DLD1 (cell line): ENCODE results near the gene LRRC47.

Experiments
- in situ Hi-C: cut with HindIII; loops from 2 replicates; pipeline ENCODE4 v1.10.0; 2017; ENCODE audit warnings: low sequenced_read_pairs

The LRRC47 gene

GRCh38 chr1:3787349-3787715 lies 9.0 kb downstream of the LRRC47 start:
- in situ Hi-C loops = no loop called here

- in situ Hi-C loops = no loop called here
Observed at GRCh38 chr1:3786468-3787348, 9.6 kb downstream of the LRRC47 start.

GRCh38 chr1:3785456-3786157 lies 10.7 kb downstream of the LRRC47 start:
- in situ Hi-C loops = no loop called here

- in situ Hi-C loops = no loop called here
Observed at GRCh38 chr1:3785045-3785444, 11.3 kb downstream of the LRRC47 start.

GRCh38 chr1:3783651-3784474 lies 12.4 kb downstream of the LRRC47 start:
- in situ Hi-C loops = no loop called here

GRCh38 chr1:3780901-3781300 lies 15.4 kb downstream of the LRRC47 start:
- in situ Hi-C loops = no loop called here

GRCh38 chr1:3779912-3780416 lies 16.3 kb downstream of the LRRC47 start:
- in situ Hi-C loops = no loop called here

- in situ Hi-C loops = no loop called here
Observed at GRCh38 chr1:3779265-3779911, 16.9 kb downstream of the LRRC47 start.

- in situ Hi-C loops = no loop called here
Observed at GRCh38 chr1:3778590-3779264, 17.6 kb downstream of the LRRC47 start.

GRCh38 chr1:3777647-3778589 lies 18.4 kb downstream of the LRRC47 start:
- in situ Hi-C loops = no loop called here

GRCh38 chr1:3777078-3777547 lies 19.2 kb downstream of the LRRC47 start:
- in situ Hi-C loops = no loop called here

- in situ Hi-C loops = no loop called here
Observed at GRCh38 chr1:3776231-3776961, 19.9 kb downstream of the LRRC47 start.

- in situ Hi-C loops = no loop called here
Observed at GRCh38 chr1:3775490-3776230, 20.6 kb downstream of the LRRC47 start.

GRCh38 chr1:3774946-3775489 lies 21.3 kb downstream of the LRRC47 start:
- in situ Hi-C loops = loop anchor here (25.0 kb wide), 1 partner anchor 138 kb away; the partner anchor contains the start of gene TPRG1L

GRCh38 chr1:3774276-3774945 lies 21.9 kb downstream of the LRRC47 start:
- in situ Hi-C loops = loop anchor here (25.0 kb wide), 1 partner anchor 137 kb away; the partner anchor contains the start of gene TPRG1L

GRCh38 chr1:3773572-3774275 lies 22.6 kb downstream of the LRRC47 start:
- in situ Hi-C loops = loop anchor here (25.0 kb wide), 1 partner anchor 136 kb away; the partner anchor contains the start of gene TPRG1L
